ENCODE measurements around the gene CPNE7. TPM values are rescaled to one million over a fixed set of nuclear protein-coding genes. Genes with fewer than 3 reads are reported as not detected.

The CPNE7 gene
- total and polyA plus RNA-seq, 4 donors = 0.30 to 0.56 (median 0.47) TPM; not detected in 1

DNA sequence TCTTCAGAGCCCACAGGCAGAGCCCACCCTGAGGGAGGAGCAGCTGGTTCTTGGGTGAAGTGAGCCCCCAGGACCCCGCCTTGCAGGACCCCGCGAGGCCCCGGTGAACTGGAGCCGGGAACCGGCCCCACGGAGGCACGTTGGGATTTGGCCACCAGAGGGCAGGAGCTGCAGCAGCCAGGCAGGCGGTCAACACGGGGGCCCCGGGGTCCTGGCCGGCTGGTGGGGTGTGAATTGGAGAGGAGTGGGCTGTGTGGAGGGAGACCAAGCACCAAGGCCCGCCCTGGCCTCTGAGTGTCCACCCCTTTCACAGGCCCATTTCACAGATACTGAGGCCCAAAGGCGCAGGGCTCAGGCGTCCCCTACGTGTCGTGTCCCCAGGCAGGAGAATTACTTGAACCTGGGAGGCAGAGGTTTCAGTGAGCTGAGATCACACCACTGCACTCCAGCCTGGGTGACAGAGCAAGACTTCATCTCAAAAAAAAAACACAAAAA, 40.1 kb downstream of the CPNE7 start:
- H3K4me1 ChIP-seq (ENCODE audit: control insufficient read depth in 4 of 4, insufficient read depth in 4 of 4, low read length in 3 of 4) = no peaks in the 10 kb centered on the region
- H3K27ac ChIP-seq (ENCODE audit: low read depth in 1 of 2, low read length in 2 of 2) = no peak overlapping the region
- H3K36me3 ChIP-seq (ENCODE audit: control insufficient read depth in 4 of 4, insufficient read depth in 3 of 4, low read depth in 1 of 4, low read length in 3 of 4) = no peaks in the 10 kb centered on the region
- H3K27me3 ChIP-seq (ENCODE audit: control insufficient read depth in 4 of 4, insufficient read depth in 4 of 4, low read length in 3 of 4) = no peaks in the 10 kb centered on the region
- H3K9ac ChIP-seq (ENCODE audit: low read depth in 1 of 2, low read length in 2 of 2) = no peak overlapping the region
- WGBS = 33% methylated on average over 17 of the region's 17 CpGs
- H3K4me3 ChIP-seq (ENCODE audit: low read depth in 1 of 3, low read length in 3 of 3) = no peak overlapping the region
- no peaks in the 10 kb centered on the region for H3K9me3 ChIP-seq (ENCODE audit: control insufficient read depth in 4 of 4, low read length in 3 of 4)
- TF ChIP-seq, protein P1, sequence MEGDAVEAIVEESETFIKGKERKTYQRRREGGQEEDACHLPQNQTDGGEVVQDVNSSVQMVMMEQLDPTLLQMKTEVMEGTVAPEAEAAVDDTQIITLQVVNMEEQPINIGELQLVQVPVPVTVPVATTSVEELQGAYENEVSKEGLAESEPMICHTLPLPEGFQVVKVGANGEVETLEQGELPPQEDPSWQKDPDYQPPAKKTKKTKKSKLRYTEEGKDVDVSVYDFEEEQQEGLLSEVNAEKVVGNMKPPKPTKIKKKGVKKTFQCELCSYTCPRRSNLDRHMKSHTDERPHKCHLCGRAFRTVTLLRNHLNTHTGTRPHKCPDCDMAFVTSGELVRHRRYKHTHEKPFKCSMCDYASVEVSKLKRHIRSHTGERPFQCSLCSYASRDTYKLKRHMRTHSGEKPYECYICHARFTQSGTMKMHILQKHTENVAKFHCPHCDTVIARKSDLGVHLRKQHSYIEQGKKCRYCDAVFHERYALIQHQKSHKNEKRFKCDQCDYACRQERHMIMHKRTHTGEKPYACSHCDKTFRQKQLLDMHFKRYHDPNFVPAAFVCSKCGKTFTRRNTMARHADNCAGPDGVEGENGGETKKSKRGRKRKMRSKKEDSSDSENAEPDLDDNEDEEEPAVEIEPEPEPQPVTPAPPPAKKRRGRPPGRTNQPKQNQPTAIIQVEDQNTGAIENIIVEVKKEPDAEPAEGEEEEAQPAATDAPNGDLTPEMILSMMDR (IDR thresholded peaks at IDR 0.05; ENCODE audit: low read depth, low read length, missing input control) = peak; percentile 48
- no peak for TF ChIP-seq RXRA (IDR thresholded peaks at IDR 0.05)
- peak; percentile 36 to 47 for TF ChIP-seq RAD21 (IDR thresholded peaks at IDR 0.05)
- TF ChIP-seq, protein P2, sequence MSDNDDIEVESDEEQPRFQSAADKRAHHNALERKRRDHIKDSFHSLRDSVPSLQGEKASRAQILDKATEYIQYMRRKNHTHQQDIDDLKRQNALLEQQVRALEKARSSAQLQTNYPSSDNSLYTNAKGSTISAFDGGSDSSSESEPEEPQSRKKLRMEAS (IDR thresholded peaks at IDR 0.05) = no peak
- DNase-seq (ENCODE audit: low spot score) = peak; percentile 48

DNA sequence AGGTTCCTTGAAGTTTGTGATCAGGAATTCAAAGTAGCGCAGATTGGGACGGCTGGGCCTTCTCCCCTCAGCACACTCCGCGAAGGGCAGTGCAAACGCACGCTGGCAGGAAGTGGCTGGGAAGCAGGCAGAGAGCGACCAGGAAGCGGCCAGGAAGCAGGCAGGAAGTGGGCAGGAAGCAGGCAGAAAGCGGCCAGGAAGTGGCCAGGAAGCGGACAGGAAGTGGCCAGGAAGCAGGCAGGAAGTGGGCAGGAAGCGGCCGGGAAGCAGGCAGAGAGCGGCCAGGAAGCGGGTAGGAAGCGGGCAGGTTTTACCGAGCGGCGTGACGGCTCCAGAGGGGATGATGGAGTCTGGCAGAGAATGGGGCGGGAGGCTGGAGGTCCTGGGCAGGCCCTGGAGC, 41.1 kb downstream of the CPNE7 start:
- Histone ChIP-seq H3K36me3 (ENCODE audit: control insufficient read depth in 4 of 4, insufficient read depth in 3 of 4, low read depth in 1 of 4, low read length in 3 of 4) (no peaks in the 10 kb centered on the region), H3K9me3 (ENCODE audit: control insufficient read depth in 4 of 4, low read length in 3 of 4) (no peaks in the 10 kb centered on the region), H3K9ac (ENCODE audit: low read depth in 1 of 2, low read length in 2 of 2) (no peak overlapping the region), H3K4me3 (ENCODE audit: low read depth in 1 of 3, low read length in 3 of 3) (no peak overlapping the region), H3K27ac (ENCODE audit: low read depth in 1 of 2, low read length in 2 of 2) (no peak overlapping the region), H3K27me3 (ENCODE audit: control insufficient read depth in 4 of 4, insufficient read depth in 4 of 4, low read length in 3 of 4) (no peaks in the 10 kb centered on the region), H3K4me1 (ENCODE audit: control insufficient read depth in 4 of 4, insufficient read depth in 4 of 4, low read length in 3 of 4) (no peaks in the 10 kb centered on the region)
- WGBS = 79% methylated on average over 20 of the region's 20 CpGs
- TF ChIP-seq, protein P3, sequence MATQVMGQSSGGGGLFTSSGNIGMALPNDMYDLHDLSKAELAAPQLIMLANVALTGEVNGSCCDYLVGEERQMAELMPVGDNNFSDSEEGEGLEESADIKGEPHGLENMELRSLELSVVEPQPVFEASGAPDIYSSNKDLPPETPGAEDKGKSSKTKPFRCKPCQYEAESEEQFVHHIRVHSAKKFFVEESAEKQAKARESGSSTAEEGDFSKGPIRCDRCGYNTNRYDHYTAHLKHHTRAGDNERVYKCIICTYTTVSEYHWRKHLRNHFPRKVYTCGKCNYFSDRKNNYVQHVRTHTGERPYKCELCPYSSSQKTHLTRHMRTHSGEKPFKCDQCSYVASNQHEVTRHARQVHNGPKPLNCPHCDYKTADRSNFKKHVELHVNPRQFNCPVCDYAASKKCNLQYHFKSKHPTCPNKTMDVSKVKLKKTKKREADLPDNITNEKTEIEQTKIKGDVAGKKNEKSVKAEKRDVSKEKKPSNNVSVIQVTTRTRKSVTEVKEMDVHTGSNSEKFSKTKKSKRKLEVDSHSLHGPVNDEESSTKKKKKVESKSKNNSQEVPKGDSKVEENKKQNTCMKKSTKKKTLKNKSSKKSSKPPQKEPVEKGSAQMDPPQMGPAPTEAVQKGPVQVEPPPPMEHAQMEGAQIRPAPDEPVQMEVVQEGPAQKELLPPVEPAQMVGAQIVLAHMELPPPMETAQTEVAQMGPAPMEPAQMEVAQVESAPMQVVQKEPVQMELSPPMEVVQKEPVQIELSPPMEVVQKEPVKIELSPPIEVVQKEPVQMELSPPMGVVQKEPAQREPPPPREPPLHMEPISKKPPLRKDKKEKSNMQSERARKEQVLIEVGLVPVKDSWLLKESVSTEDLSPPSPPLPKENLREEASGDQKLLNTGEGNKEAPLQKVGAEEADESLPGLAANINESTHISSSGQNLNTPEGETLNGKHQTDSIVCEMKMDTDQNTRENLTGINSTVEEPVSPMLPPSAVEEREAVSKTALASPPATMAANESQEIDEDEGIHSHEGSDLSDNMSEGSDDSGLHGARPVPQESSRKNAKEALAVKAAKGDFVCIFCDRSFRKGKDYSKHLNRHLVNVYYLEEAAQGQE (IDR thresholded peaks at IDR 0.05) = no peak
- no peak for TF ChIP-seq YY1 (IDR thresholded peaks at IDR 0.05)
- no peak for TF ChIP-seq JUND (IDR thresholded peaks at IDR 0.05)
- TF ChIP-seq NR2F2 (IDR thresholded peaks at IDR 0.05) = no peak
- TF ChIP-seq, protein P2 (IDR thresholded peaks at IDR 0.05) = peak; percentile 70
- TF ChIP-seq RXRA (IDR thresholded peaks at IDR 0.05) = no peak
- peak; percentile 38 to 55 for TF ChIP-seq EGR1 (IDR thresholded peaks at IDR 0.05; ENCODE audit: low read depth in 2 of 2)
- TF ChIP-seq, protein P1 (IDR thresholded peaks at IDR 0.05; ENCODE audit: low read depth, low read length, missing input control) = no peak
- no peak for DNase-seq (ENCODE audit: low spot score)
